TTC549 (cell line): Measurements from ENCODE around the gene CTRB1.
"Not testable (repeated sequence)": the region's sequence is repeated elsewhere in the genome, so short reads cannot be mapped to it uniquely, and the experiment has no call there.

Experiments
- FAIRE-seq: peaks from 2 replicates; lab custom pipeline; 2012; peaks lifted over from hg19 to GRCh38; lab: Jason Lieb, UNC

The CTRB1 gene

GRCh38 chr16:75256696-75257343 lies 38.0 kb downstream of the CTRB1 start:
- no peak for FAIRE-seq

- no peak for FAIRE-seq
Measured at GRCh38 chr16:75257886-75258806, 39.4 kb downstream of the CTRB1 start.

GRCh38 chr16:75258807-75259141 lies 40.0 kb downstream of the CTRB1 start:
- FAIRE-seq: no peak

GRCh38 chr16:75260851-75261589 lies 42.2 kb downstream of the CTRB1 start:
- FAIRE-seq: no peak

GRCh38 chr16:75261590-75262078 lies 42.8 kb downstream of the CTRB1 start:
- FAIRE-seq: no peak

- no peak for FAIRE-seq
Measured at GRCh38 chr16:75262104-75262799, 43.5 kb downstream of the CTRB1 start.

GRCh38 chr16:75262800-75263127 lies 44.0 kb downstream of the CTRB1 start:
- FAIRE-seq: no peak

GRCh38 chr16:75263291-75263962 lies 44.6 kb downstream of the CTRB1 start:
- no peak for FAIRE-seq

GRCh38 chr16:75263963-75264445 lies 45.2 kb downstream of the CTRB1 start:
- FAIRE-seq: no peak

GRCh38 chr16:75264457-75264998 lies 45.7 kb downstream of the CTRB1 start:
- no peak for FAIRE-seq

GRCh38 chr16:75264999-75265910 lies 46.5 kb downstream of the CTRB1 start:
- no peak for FAIRE-seq

- FAIRE-seq: no peak
Measured at GRCh38 chr16:75265911-75266701, 47.3 kb downstream of the CTRB1 start.

GRCh38 chr16:75266738-75267630 lies 48.2 kb downstream of the CTRB1 start:
- FAIRE-seq: no peak

- FAIRE-seq: no peak
Measured at GRCh38 chr16:75267631-75268264, 49.0 kb downstream of the CTRB1 start.

GRCh38 chr16:75269358-75269757 lies 50.6 kb downstream of the CTRB1 start:
- FAIRE-seq: not testable (repeated sequence)

- no peak for FAIRE-seq
Measured at GRCh38 chr16:75271441-75272096, 52.8 kb downstream of the CTRB1 start.

GRCh38 chr16:75272097-75272551 lies 53.3 kb downstream of the CTRB1 start:
- no peak for FAIRE-seq
